ENCODE results near the gene FEM1B.

The FEM1B gene

DNA sequence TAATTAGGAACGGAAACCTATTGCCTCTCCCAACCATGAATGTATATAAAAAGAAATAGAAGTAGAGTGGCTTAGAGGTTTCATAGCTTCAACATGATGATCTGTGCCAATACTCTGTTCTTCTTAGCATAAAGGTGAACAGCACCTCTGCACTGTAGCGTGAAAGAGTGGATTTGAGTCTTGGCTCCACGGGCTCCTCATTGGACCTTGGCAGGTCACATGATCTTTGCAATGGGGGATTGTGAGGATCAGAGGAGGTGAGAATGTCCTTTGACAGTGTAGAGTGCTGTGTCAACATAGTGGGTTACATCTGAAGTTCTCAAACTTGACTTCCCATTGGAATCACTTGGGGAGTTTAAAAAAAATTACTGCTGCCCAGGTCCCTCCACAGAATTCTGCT is 51.4 kb downstream of the FEM1B start:
- H3K27ac ChIP-seq = no peak overlapping the region
- TF ChIP-seq, protein P1, sequence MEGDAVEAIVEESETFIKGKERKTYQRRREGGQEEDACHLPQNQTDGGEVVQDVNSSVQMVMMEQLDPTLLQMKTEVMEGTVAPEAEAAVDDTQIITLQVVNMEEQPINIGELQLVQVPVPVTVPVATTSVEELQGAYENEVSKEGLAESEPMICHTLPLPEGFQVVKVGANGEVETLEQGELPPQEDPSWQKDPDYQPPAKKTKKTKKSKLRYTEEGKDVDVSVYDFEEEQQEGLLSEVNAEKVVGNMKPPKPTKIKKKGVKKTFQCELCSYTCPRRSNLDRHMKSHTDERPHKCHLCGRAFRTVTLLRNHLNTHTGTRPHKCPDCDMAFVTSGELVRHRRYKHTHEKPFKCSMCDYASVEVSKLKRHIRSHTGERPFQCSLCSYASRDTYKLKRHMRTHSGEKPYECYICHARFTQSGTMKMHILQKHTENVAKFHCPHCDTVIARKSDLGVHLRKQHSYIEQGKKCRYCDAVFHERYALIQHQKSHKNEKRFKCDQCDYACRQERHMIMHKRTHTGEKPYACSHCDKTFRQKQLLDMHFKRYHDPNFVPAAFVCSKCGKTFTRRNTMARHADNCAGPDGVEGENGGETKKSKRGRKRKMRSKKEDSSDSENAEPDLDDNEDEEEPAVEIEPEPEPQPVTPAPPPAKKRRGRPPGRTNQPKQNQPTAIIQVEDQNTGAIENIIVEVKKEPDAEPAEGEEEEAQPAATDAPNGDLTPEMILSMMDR (IDR thresholded peaks at IDR 0.05) = no peak
- no peak for TF ChIP-seq ZFX (IDR thresholded peaks at IDR 0.05; ENCODE audit: borderline replicate concordance)

DNA sequence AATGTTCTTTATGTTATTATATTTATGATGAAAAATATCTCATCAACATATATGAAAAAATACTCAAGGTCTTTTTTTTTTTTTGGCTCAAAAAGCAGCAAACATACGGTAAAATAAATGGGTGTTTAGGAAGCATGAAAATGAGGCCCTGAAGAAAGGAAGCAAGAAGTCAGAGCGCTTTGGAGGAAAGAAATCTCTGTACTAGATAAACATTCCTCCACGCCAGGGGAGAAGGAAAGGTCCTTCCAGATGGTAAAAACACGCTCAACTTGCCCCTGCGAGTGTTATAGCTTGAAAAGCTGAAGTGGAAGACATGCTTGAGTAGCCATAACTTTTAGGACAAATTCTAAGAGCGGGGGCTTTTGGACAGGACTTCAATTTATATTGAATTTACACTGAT is 52.9 kb downstream of the FEM1B start:
- H3K27ac ChIP-seq = no peak overlapping the region
- TF ChIP-seq ZFX (IDR thresholded peaks at IDR 0.05; ENCODE audit: borderline replicate concordance) = no peak
- TF ChIP-seq, protein P1 (IDR thresholded peaks at IDR 0.05) = no peak

DNA sequence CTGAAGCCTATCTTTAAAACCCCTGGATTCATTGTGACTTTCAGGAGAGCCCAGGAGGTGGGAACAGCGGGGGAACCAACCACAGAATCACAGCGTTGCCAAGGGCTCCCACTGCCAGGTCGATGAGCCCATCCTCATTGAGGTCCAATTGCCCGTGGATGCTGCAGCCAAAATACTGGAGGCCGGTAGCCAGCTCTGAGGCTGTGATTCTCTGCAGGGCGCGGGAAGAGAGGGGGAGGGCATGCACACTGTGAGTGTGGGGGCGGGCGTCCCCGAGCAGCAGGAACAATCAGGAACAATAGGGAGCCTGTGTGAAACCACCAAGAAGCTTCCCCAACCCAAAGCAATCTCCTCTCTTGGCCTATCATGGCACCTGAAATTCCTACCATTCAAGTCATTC is 53.4 kb downstream of the FEM1B start:
- TF ChIP-seq, protein P1 (IDR thresholded peaks at IDR 0.05) = no peak
- TF ChIP-seq ZFX (IDR thresholded peaks at IDR 0.05; ENCODE audit: borderline replicate concordance) = no peak

DNA sequence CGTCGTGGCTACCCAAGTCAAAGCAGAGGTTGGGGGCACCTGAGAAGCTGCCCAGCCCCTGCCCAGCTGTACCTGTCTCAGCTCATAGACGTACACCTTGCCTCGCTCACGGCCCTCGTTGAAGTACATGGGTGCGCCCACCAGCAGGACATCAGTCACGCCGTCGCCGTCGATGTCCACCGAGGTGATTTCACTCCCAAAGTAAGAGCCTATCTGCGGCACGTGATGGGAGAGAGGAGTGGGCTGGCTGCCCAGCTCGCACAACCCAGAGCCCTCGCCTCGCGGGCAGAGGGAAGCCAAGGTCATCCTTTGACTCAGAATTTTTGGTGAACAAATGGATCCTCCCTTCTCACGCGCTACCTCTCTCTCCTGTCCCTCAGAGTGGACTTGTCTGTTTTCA is 54.7 kb downstream of the FEM1B start:
- TF ChIP-seq ZFX (IDR thresholded peaks at IDR 0.05; ENCODE audit: borderline replicate concordance) = no peak
- TF ChIP-seq, protein P1 (IDR thresholded peaks at IDR 0.05) = no peak

More for the DNA sequence above, 53.4 kb downstream of the FEM1B start:
- no peak overlapping the region for H3K27ac ChIP-seq

DNA sequence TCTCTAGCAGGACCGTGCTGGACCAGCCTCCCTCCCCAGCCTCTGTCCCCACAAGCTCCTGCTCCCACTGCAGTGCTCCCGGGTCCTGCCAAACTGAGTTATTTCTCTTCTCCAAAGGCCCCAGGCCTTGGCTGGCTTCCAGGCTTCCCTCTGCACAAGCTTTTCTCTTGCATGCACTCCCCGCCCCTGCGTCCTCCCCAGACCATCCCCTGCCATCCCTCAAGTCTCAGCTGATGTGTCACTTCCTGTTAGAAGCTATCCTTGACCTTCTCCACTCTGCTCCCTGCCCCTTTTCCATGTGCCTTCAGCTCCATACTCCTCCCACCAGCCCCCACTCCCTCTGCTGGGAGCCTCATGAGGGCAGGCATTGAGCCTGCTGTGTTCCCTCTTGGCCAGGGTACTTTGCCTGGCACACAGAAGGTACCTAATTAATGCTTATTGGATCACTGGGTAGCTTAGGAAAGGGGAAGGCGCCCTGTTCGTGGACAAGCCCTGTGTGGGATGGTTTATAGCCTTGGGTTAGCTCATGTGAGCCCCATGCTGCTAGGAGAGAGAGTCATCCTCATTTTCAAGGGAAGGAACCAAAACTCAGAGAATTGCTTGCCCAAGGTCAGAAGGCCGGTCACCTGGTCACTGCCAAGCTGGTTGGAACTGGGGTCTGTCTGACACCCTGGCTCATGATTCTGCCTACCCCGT is 56.4 kb downstream of the FEM1B start:
- H3K27ac ChIP-seq = no peak overlapping the region
- TF ChIP-seq, protein P1 (IDR thresholded peaks at IDR 0.05) = no peak
- no peak for TF ChIP-seq ZFX (IDR thresholded peaks at IDR 0.05; ENCODE audit: borderline replicate concordance)

More for the DNA sequence above, 54.7 kb downstream of the FEM1B start:
- no peak overlapping the region for H3K27ac ChIP-seq

DNA sequence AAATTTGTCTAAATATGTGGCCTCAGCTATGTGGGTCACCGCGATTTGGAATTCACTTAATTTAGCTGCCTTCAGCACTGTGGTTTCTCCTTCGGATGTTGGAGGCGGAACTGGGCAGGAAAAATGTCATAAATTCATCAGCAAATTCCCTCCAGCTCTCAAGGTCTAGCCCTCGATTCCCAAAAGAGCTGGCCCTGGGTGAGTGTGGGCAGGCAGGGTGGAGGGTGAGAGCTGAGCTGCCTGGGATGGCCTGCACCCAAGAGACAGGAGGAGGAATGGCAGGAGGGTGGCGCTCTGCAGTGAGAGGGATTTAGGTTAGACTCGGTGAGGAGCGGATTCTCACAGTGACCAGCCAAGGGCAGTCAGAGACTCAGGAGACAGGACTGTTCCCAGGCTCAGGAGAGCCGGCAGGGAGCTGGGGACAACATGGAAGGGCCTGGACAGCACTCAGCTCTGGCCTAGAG is 57.1 kb downstream of the FEM1B start:
- H3K27ac ChIP-seq = no peak overlapping the region
- TF ChIP-seq, protein P1 (IDR thresholded peaks at IDR 0.05) = no peak
- TF ChIP-seq ZFX (IDR thresholded peaks at IDR 0.05; ENCODE audit: borderline replicate concordance) = no peak

DNA sequence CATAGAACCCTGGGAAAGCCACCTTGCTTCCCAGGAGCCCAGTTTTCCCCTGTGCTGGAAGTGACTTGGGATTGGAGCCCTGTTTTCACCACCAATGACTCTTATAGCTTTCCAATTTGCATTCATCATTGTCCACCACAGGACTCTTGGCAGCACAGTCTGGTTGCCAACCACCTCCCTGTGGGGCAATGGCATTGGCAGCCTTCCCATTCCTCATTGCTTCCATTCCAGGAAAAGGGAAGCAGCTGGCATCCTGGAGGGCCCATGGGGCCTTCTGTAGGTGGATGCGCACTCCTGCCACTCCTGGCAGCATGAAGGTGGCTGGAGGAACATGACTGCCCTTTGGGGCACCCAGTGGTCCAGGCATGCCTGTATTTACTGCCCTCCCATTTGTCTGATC is 57.7 kb downstream of the FEM1B start:
- H3K27ac ChIP-seq = no peak overlapping the region
- no peak for TF ChIP-seq ZFX (IDR thresholded peaks at IDR 0.05; ENCODE audit: borderline replicate concordance)
- TF ChIP-seq, protein P1 (IDR thresholded peaks at IDR 0.05) = no peak

All from 22Rv1 (cell line).